Activated naive CD8-positive, alpha-beta T cell (primary cell): ENCODE results near the gene BCAS3.
"Not testable (repeated sequence)": the region's sequence is repeated elsewhere in the genome, so short reads cannot be mapped to it uniquely, and the experiment has no call there.

ENCODE experiments used
- H3K27ac Mint-ChIP-seq: one replicate; pipeline ENCODE4 v1.8.0; 2021; ENCODE audit warnings: mixed read lengths
- H3K27me3 Mint-ChIP-seq: one replicate; pipeline ENCODE4 v1.8.0; 2021; ENCODE audit warnings: mixed read lengths
- H3K36me3 Mint-ChIP-seq: one replicate; pipeline ENCODE4 v1.8.0; 2021; ENCODE audit warnings: mixed read lengths
- H3K4me1 Mint-ChIP-seq: one replicate; pipeline ENCODE4 v1.8.0; 2021; ENCODE audit warnings: low read depth, mixed read lengths
- H3K4me3 Mint-ChIP-seq: one replicate; pipeline ENCODE4 v1.8.0; 2021; ENCODE audit warnings: mild to moderate bottlenecking, mixed read lengths
- H3K9me3 Mint-ChIP-seq: one replicate; pipeline ENCODE4 v1.8.0; 2021; ENCODE audit warnings: low read depth, mixed read lengths

The BCAS3 gene

DNA sequence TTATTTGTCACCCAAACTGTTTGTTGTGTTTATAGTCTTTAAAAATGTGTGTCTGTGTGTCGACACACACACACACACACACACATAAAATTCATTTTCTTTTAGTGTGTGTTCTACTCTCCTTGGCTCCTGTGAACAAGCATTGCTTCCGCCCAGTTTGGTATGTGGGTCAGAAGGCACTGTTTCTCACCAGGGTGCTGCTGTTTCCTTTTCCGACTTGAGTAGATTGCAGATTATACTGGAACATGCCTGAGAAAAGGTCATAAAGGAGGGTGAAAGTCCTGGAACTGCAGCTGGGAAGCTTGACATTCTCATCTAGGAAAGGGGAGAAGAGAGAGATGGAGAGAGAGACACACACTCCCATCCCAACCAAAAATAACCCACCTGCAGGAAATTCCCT lies 330.3 kb downstream of the BCAS3 start:
- H3K4me3 Mint-ChIP-seq: no peak overlapping the region
- no peaks in the 10 kb centered on the region for H3K4me1 Mint-ChIP-seq
- peaks cover 10% of the 10 kb centered on the region for H3K36me3 Mint-ChIP-seq
- H3K27ac Mint-ChIP-seq: no peak overlapping the region
- peaks cover 2% of the 10 kb centered on the region for H3K27me3 Mint-ChIP-seq
- H3K9me3 Mint-ChIP-seq: no peaks in the 10 kb centered on the region

DNA sequence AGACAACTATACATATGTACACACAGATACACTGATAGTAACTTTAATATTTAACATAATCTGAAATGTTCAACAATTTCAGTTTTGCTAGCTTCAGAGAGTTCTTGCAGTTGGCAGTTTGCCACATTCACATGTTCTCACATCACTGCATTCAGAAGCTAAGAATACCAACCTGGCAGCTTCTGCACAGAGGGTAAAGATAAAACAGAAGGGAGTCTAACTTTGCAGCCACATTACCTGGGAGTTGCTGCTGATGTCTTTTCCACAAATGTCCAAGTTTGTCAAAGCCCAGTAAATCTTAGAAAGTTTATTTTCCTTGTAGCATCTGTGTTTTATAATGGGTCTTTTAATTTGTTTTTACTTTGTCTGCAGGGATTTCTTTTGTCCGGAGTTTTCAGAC lies 332.0 kb downstream of the BCAS3 start:
- Mint-ChIP-seq H3K4me3 (no peak overlapping the region), H3K9me3 (no peaks in the 10 kb centered on the region), H3K27me3 (peaks cover 2% of the 10 kb centered on the region), H3K36me3 (peaks cover 7% of the 10 kb centered on the region), H3K4me1 (no peaks in the 10 kb centered on the region), H3K27ac (no peak overlapping the region)

DNA sequence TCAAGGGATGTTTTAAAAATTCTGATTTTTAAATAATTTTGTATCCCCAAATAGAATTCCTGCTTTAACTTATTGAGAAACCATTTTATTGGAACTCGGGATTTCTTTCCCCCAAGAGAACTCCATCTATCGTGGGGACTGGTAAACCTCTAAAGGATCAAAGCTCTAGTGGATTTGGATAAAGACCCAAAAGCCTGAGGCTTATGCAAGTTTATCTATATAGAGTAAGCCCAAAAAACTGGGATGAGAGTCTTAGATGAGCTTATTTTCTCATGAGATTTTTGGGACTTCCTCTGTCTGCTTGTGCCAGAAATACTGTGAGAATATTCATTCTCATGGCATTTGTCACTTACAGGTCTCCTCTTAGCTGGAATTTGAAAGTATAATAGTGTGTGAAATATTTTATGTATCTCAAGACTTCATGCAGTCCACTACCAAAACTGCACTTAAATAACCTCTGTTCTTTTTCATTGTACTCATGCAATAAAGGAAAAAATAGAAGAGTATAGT lies 333.1 kb downstream of the BCAS3 start:
- H3K36me3 Mint-ChIP-seq: peaks cover 8% of the 10 kb centered on the region
- H3K27me3 Mint-ChIP-seq: no peaks in the 10 kb centered on the region
- no peaks in the 10 kb centered on the region for H3K4me1 Mint-ChIP-seq
- H3K27ac Mint-ChIP-seq: no peak overlapping the region
- no peak overlapping the region for H3K4me3 Mint-ChIP-seq
- no peaks in the 10 kb centered on the region for H3K9me3 Mint-ChIP-seq

DNA sequence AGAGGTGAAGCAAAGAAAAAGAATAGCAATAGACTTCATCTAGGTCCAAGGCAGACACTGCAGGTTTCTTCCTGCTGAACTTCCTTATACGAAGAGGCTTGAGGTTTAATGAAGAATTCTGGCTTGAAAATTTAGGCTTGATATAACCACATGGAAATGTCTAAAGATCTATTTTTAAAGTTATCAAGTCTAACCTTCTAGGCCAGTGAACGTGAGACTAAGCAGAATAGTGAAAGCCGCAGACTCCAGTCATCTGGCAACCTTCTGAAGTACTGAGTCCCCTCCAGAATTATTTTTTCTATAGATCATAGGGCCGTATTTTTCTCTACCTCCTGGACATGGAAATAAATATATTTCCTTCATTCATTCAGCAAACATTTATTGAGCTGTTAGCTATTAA lies 333.6 kb downstream of the BCAS3 start:
- Mint-ChIP-seq H3K4me1 (no peaks in the 10 kb centered on the region), H3K27me3 (no peaks in the 10 kb centered on the region), H3K27ac (no peak overlapping the region), H3K4me3 (no peak overlapping the region), H3K36me3 (peaks cover 13% of the 10 kb centered on the region), H3K9me3 (no peaks in the 10 kb centered on the region)

DNA sequence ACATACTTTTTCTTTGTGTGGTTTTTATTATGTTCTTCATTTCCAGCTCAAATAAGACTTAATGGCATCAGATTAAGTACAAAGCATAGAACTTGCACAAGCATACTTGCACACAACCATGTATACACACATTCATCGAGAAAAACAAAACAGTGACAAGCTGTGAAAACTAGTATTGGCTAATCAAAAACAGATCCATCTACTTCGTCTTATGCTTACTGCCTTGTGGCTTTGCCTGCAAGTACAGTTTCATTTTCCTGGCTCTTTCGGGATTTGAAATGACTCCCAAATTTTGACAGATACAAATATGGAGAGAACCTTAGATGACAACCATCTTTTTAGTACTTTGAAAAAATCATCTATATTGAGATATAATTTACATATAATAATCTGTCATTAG lies 338.3 kb downstream of the BCAS3 start:
- Mint-ChIP-seq H3K27me3 (no peaks in the 10 kb centered on the region), H3K9me3 (no peaks in the 10 kb centered on the region), H3K4me1 (no peaks in the 10 kb centered on the region)

DNA sequence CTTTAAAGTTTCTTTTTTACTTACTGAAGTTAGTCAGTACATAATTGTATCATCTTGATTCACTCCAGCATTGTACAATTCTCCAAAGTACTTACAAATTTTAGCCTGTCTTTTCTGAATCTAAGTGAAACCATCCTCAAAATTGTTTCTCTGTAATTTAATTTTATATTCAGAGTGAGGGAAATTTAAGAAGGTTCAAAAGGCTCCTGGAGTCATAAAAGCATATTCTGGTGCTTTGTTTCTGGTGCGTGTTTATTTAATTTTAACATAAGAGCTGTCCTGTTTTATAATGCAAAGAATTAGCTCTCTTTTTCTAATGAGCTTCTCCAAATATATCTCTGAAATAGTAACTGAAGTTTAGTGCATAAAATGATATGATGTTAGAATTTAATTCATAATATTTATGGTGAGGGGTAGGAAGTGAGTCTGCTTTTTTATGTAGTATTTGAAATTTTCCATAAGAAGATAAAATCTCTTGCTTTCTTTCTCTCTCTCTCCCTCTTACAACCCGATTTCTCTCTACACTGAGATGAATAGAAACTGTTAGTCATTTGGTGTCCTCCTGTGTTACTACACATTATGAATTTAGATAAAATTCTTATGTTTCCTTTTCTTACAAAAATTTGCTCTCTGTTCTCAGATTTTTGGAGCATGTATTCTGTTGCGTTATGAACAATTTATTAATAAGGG lies 339.8 kb downstream of the BCAS3 start:
- Mint-ChIP-seq H3K4me1 (no peaks in the 10 kb centered on the region), H3K9me3 (no peaks in the 10 kb centered on the region), H3K27me3 (no peaks in the 10 kb centered on the region), H3K36me3 (peaks cover 14% of the 10 kb centered on the region), H3K4me3 (no peak overlapping the region), H3K27ac (no peak overlapping the region)

More for the DNA sequence above, 338.3 kb downstream of the BCAS3 start:
- H3K27ac Mint-ChIP-seq: no peak overlapping the region
- peaks cover 14% of the 10 kb centered on the region for H3K36me3 Mint-ChIP-seq
- no peak overlapping the region for H3K4me3 Mint-ChIP-seq

DNA sequence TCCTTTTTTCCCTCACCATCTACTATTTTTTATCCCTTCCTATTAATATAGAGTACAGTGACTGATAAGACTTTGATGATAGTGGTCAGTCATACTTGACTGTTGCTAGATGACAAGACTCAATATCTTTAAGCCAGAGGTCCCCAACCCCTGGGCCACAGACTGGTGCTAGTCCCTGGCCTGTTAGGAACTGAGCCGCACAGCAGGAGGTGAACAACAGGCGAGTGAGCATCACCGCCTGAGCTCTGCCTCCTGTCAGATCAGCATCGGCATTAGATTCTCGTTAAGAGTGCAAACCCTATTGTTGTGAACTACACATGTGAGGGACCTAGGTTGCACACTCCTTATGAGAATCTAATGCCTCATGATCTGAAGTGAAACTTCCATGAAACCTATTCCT lies 341.3 kb downstream of the BCAS3 start:
- Mint-ChIP-seq H3K27ac (no peak overlapping the region), H3K9me3 (no peaks in the 10 kb centered on the region), H3K4me1 (no peaks in the 10 kb centered on the region)

DNA sequence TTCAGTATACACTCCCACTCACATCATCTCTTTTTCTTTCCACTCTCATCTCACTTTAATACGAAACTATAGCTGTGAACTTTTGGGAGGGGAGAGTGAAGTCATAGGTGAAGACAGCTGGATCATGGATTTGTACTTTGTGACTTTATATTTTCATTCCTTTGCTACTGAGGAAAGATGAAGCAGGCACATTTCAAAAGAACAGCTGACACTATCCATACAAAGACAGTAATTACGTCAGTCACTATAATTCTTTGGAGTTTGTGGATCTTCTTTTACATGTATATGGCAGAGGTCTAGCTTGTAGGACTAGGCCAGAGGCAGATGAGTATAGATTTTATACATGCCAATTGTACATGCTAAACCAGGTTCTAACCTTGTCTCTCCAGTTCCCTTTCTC lies 346.3 kb downstream of the BCAS3 start:
- H3K4me1 Mint-ChIP-seq: peaks cover 10% of the 10 kb centered on the region
- H3K4me3 Mint-ChIP-seq: no peak overlapping the region
- H3K9me3 Mint-ChIP-seq: no peaks in the 10 kb centered on the region
- H3K27me3 Mint-ChIP-seq: no peaks in the 10 kb centered on the region
- H3K27ac Mint-ChIP-seq: no peak overlapping the region
- H3K36me3 Mint-ChIP-seq: peaks cover 4% of the 10 kb centered on the region

More for the DNA sequence above, 341.3 kb downstream of the BCAS3 start:
- Mint-ChIP-seq H3K27me3 (no peaks in the 10 kb centered on the region), H3K4me3 (no peak overlapping the region), H3K36me3 (peaks cover 14% of the 10 kb centered on the region)

DNA sequence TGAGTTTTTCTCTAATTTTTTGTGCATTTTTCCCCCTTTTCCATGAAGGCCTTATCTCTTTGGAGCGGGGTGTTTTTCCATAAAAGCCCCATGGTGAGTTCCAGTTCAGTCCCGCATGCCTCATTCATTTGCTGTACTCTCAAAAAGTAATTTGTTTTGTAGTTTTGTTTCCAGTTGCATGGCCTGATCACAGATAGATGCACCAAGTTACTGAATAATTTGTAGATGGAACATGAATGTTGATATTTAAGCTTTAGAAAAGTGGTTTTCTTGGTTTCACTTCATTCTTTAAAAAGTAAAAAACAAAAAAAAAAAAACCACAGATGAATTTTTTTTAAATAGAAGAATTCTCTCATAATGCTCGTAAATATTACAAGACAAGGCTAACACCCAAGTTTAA lies 349.2 kb downstream of the BCAS3 start:
- no peak overlapping the region for H3K4me3 Mint-ChIP-seq
- H3K27ac Mint-ChIP-seq: no peak overlapping the region
- no peaks in the 10 kb centered on the region for H3K9me3 Mint-ChIP-seq
- H3K36me3 Mint-ChIP-seq: peaks cover 2% of the 10 kb centered on the region
- H3K4me1 Mint-ChIP-seq: peaks cover 10% of the 10 kb centered on the region
- H3K27me3 Mint-ChIP-seq: no peaks in the 10 kb centered on the region

DNA sequence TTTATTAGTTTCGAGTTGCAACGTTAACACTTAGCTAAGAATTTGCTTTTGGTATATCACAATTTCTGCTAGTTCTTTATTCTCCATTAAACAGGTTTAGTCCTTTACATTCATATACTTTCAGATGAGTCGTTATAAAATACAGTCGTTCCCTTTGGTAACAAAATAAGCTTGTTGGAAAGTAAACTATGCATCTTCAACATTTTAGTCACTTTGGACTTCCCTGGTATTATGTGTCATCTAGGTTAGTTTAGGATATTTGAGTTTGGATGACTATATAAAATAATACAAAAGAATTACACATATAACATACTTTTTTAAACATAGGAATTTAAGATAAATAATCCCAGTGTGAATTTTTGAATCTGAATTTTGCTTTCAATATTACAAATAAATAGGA lies 351.5 kb downstream of the BCAS3 start:
- no peak overlapping the region for H3K27ac Mint-ChIP-seq
- H3K4me3 Mint-ChIP-seq: no peak overlapping the region
- H3K27me3 Mint-ChIP-seq: no peaks in the 10 kb centered on the region
- H3K36me3 Mint-ChIP-seq: peaks cover 4% of the 10 kb centered on the region
- no peaks in the 10 kb centered on the region for H3K9me3 Mint-ChIP-seq
- H3K4me1 Mint-ChIP-seq: peaks cover 10% of the 10 kb centered on the region

DNA sequence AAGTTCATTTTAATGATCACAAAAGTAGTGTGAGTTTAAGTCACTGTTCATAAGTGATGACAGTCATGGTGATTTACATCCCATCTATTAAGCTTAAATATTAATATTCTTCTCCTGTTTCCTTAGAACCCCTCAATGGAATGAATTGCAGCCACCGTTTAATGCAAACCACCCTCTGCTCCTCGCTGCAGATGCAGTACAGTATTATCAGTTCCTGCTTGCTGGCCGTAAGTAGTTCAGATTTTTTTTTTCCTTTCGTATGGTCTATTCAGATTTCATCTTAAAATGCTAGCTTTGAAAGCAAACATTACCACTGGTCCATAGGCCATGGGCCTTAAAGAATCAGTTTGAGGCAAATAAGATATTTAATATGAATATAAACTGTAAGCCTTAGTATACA lies 363.0 kb downstream of the BCAS3 start:
- H3K36me3 Mint-ChIP-seq: peaks cover 19% of the 10 kb centered on the region
- no peak overlapping the region for H3K4me3 Mint-ChIP-seq
- no peak overlapping the region for H3K27ac Mint-ChIP-seq
- no peaks in the 10 kb centered on the region for H3K27me3 Mint-ChIP-seq
- H3K4me1 Mint-ChIP-seq: no peaks in the 10 kb centered on the region
- no peaks in the 10 kb centered on the region for H3K9me3 Mint-ChIP-seq

DNA sequence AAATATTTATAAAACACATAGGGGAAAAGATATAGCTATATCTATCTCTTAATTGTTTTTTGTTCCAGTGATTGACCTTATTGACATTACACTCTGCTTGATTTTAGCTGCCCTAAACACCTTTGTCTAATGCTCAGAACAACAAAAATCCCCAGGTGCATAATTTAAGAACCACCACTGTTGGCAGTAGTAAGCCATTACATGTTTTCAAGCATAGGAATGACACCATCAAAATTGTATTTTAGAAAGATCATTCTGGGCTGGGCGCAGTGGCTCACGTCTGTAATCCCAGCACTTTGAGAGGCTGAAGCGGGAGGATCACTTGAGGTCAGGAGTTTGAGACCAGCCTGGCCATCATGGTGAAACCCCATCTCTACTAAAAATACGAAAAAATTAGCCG lies 364.7 kb downstream of the BCAS3 start:
- H3K27me3 Mint-ChIP-seq, H3K4me3 Mint-ChIP-seq, H3K27ac Mint-ChIP-seq, H3K4me1 Mint-ChIP-seq, H3K9me3 Mint-ChIP-seq: not testable (repeated sequence)
- peaks cover 13% of the 10 kb centered on the region for H3K36me3 Mint-ChIP-seq

DNA sequence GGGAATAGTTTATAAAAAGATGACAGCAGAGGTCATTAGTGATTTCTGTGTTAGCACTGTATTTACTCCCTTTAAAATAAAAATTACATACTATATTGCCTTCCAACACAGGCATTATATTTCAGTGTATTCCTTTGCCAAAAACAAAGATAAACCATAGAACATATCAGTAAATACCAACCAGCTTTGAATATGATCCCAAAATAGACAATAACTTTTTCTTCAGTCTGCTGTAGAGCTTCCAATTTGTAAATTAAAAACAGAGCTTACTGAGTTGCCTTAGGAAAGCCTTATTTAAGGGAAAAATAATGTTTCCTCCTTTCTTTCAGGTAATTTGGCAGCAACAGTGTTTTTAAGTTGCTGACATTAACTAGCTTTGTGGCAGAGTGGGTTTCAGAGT lies 369.9 kb downstream of the BCAS3 start:
- no peaks in the 10 kb centered on the region for H3K9me3 Mint-ChIP-seq
- no peak overlapping the region for H3K27ac Mint-ChIP-seq
- peaks cover 10% of the 10 kb centered on the region for H3K4me1 Mint-ChIP-seq
- H3K4me3 Mint-ChIP-seq: no peak overlapping the region
- H3K36me3 Mint-ChIP-seq: no peaks in the 10 kb centered on the region
- no peaks in the 10 kb centered on the region for H3K27me3 Mint-ChIP-seq

DNA sequence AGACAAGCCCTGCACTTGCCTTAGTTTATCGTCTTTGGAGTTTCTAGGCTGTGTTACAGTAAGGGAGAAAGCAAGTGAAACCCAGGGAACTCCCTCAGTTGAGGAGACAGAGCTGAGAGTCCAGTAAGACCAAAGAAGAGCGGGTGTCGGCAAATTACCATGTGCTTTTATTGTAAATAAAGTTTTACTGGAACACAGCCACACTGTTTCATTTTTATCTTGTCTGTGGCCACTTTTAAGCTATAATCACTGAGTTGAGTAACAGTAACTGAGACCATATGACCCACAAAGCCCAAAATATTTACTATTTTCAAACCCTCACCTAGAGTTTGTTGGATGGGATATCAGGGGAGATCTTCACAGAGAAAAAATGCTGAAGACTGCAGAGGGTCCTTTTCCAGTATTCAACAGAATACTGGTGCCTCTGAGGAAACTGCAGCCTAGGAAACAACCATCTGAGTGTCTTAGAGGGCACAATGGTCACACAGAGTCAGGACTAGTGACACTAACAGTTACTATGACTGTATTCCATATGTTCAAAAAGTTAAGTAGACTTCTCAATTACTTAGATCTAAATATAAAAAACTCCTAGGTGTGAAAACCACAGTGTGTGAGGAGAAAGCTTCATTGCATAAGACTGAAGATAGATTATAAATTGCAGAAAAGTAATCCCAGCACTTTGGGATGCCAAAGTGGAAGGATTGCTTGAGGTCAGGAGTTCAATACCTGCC lies 370.9 kb downstream of the BCAS3 start:
- H3K4me1 Mint-ChIP-seq: peaks cover 10% of the 10 kb centered on the region
- H3K4me3 Mint-ChIP-seq: no peak overlapping the region
- H3K27ac Mint-ChIP-seq: no peak overlapping the region
- no peaks in the 10 kb centered on the region for H3K36me3 Mint-ChIP-seq
- no peaks in the 10 kb centered on the region for H3K27me3 Mint-ChIP-seq
- H3K9me3 Mint-ChIP-seq: no peaks in the 10 kb centered on the region

DNA sequence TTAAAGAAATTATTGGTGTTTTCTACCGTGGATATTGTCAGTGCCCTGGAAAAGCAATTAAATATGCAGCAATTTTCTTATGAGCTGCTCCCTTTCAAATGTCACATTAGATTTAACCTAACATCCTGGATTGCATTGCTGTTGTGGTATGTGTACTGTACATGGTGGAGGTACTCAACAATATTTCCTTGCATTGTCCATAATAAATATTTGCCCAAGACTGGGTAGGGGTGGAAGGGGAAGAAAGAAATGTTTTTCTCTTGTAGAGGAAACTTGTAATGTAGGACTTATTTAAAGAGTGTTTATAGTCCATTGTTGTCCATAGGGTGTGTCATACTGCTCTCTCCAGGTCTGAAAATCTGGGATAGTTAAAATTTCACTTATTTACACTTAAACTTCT lies 375.8 kb downstream of the BCAS3 start:
- H3K27ac Mint-ChIP-seq: no peak overlapping the region
- H3K36me3 Mint-ChIP-seq: peaks cover 2% of the 10 kb centered on the region
- no peak overlapping the region for H3K4me3 Mint-ChIP-seq
- H3K4me1 Mint-ChIP-seq: peaks cover 10% of the 10 kb centered on the region
- no peaks in the 10 kb centered on the region for H3K27me3 Mint-ChIP-seq
- H3K9me3 Mint-ChIP-seq: no peaks in the 10 kb centered on the region

DNA sequence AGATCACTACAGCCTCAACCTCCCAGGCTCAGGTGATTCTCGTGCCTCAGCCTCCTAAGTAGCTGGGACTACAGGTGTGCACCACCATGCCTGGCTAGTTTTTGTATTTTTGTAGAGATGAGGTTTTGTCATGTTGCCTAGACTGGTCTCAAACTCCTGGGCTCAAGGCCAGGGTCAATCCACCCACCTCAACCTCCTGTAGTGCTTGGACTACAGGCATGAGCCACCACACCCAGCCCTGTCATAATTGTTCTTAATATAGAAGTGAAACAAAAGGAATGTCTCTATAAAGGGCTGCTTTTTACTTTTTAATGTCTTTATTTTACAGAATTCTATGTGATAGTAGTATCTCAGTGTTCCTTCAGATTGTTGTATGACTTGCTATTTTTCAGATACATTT lies 376.8 kb downstream of the BCAS3 start:
- H3K27ac Mint-ChIP-seq: no peak overlapping the region
- H3K4me3 Mint-ChIP-seq: no peak overlapping the region
- H3K4me1 Mint-ChIP-seq: peaks cover 7% of the 10 kb centered on the region
- H3K27me3 Mint-ChIP-seq: no peaks in the 10 kb centered on the region
- peaks cover 2% of the 10 kb centered on the region for H3K36me3 Mint-ChIP-seq
- H3K9me3 Mint-ChIP-seq: no peaks in the 10 kb centered on the region
